GM23338 (cell line): ENCODE results near the gene TMBIM1. TPM values are rescaled to one million over a fixed set of nuclear protein-coding genes. Genes with fewer than 3 reads are reported as not detected.

Experiments
- ATAC-seq: fragments of 200-7000 bp; cut with Tn5 transposase; 3 replicates; pipeline ENCODE4 v1.9.1; 2020
- DNase-seq: peaks from one replicate; pipeline ENCODE4 v3.0.0-alpha.2; 2015; ENCODE audit warnings: low spot score
- H2AFZ ChIP-seq: fragments of 200-600 bp; sonication (generic); 2 replicates; pipeline ENCODE4 v1.8.0; 2016; ENCODE audit warnings: antibody characterized with exemption, mild to moderate bottlenecking, moderate library complexity
- H3F3A ChIP-seq: fragments of 200-600 bp; sonication (generic); replicated peaks from 2 replicates; pipeline ENCODE4 v1.8.0; 2017; ENCODE audit warnings: antibody characterized with exemption, mixed run types, low read depth
- H3K27ac ChIP-seq: fragments of 200-600 bp; sonication (generic); 2 replicates; pipeline ENCODE4 v1.6.1; 2016; ENCODE audit warnings: low read depth
- H3K27me3 ChIP-seq: fragments of 200-600 bp; sonication (generic); 2 replicates; pipeline ENCODE4 v1.8.0; 2016; ENCODE audit warnings: mild to moderate bottlenecking, mixed run types, moderate library complexity; ENCODE audit not compliant: insufficient read depth
- H3K36me3 ChIP-seq: fragments of 200-600 bp; sonication (generic); 2 replicates; pipeline ENCODE4 v1.8.0; 2016; ENCODE audit warnings: mild to moderate bottlenecking; ENCODE audit not compliant: insufficient read depth
- H3K4me1 ChIP-seq: fragments of 200-600 bp; sonication (generic); 2 replicates; pipeline ENCODE4 v1.8.0; 2016; ENCODE audit warnings: mild to moderate bottlenecking, moderate library complexity; ENCODE audit not compliant: insufficient read depth
- H3K4me2 ChIP-seq: fragments of 200-600 bp; sonication (generic); 2 replicates; pipeline ENCODE4 v1.7.1; 2017; ENCODE audit warnings: mixed run types
- H3K4me3 ChIP-seq: fragments of 200-600 bp; sonication (generic); 2 replicates; pipeline ENCODE4 v1.6.1; 2016; ENCODE audit warnings: mixed run types
- H3K79me2 ChIP-seq: fragments of 200-600 bp; sonication (generic); replicated peaks from 2 replicates; pipeline ENCODE4 v1.8.0; 2017; ENCODE audit warnings: mild to moderate bottlenecking; ENCODE audit not compliant: insufficient read depth
- H3K9me2 ChIP-seq: fragments of 200-600 bp; sonication (generic); 2 replicates; pipeline ENCODE4 v1.8.0; 2017; ENCODE audit not compliant: insufficient read depth
- H4K20me1 ChIP-seq: fragments of 200-600 bp; sonication (generic); replicated peaks from 2 replicates; pipeline ENCODE4 v1.8.0; 2017; ENCODE audit warnings: mild to moderate bottlenecking; ENCODE audit not compliant: insufficient read depth
- H3K27ac Mint-ChIP-seq: 2 replicates; pipeline ENCODE4 v1.8.0; 2020; ENCODE audit warnings: inconsistent platforms, mild to moderate bottlenecking, moderate library complexity, mixed read lengths
- H3K27me3 Mint-ChIP-seq: 3 replicates; pipeline ENCODE4 v1.8.0; 2022; ENCODE audit warnings: low read depth, mild to moderate bottlenecking, moderate library complexity, mixed read lengths, inconsistent platforms; ENCODE audit not compliant: insufficient read depth, poor library complexity
- H3K36me3 Mint-ChIP-seq: 3 replicates; pipeline ENCODE4 v1.8.0; 2021; ENCODE audit warnings: low read depth, mild to moderate bottlenecking, inconsistent platforms, moderate library complexity, mixed read lengths
- H3K4me1 Mint-ChIP-seq: 3 replicates; pipeline ENCODE4 v1.8.0; 2020; ENCODE audit warnings: mild to moderate bottlenecking, inconsistent platforms, mixed read lengths
- H3K4me3 Mint-ChIP-seq: 3 replicates; pipeline ENCODE4 v1.8.0; 2021; ENCODE audit warnings: moderate library complexity, mild to moderate bottlenecking, inconsistent platforms, mixed read lengths
- H3K9me3 Mint-ChIP-seq: 3 replicates; pipeline ENCODE4 v1.8.0; 2020; ENCODE audit warnings: moderate library complexity, mild to moderate bottlenecking, inconsistent platforms, mixed read lengths
- CREB1 ChIP-seq: fragments of 250-450 bp; sonication (Bioruptor Pico); IDR thresholded peaks from 2 replicates; pipeline ENCODE4 v1.5.0; 2020; ENCODE audit warnings: low read depth, mild to moderate bottlenecking, moderate library complexity
- CTCF ChIP-seq, 2 experiments: fragments of 200-600 bp in 1 of 2; sonication (generic) in 1 of 2; conservative IDR thresholded peaks; 2 replicates each; pipeline versions ENCODE4 v1.5.1 to v1.6.1; 2016 to 2017; ENCODE audit warnings: antibody characterized with exemption in 2 of 2, low read depth in 2 of 2, mild to moderate bottlenecking in 2 of 2, moderate library complexity in 1 of 2
- ETS1 ChIP-seq: IDR thresholded peaks from 2 replicates; pipeline ENCODE4 v1.6.1; 2016; ENCODE audit warnings: antibody characterized with exemption
- EZH2 ChIP-seq: fragments of 200-600 bp; sonication (generic); IDR thresholded peaks from one replicate; pipeline ENCODE4 v1.8.0; 2017; ENCODE audit warnings: antibody characterized with exemption, mild to moderate bottlenecking, low read depth; ENCODE audit not compliant: unreplicated experiment
- EZH2phosphoT487 ChIP-seq: fragments of 200-600 bp; sonication (generic); IDR thresholded peaks from one replicate; pipeline ENCODE4 v1.8.1; 2018; ENCODE audit warnings: antibody characterized with exemption; ENCODE audit not compliant: unreplicated experiment
- JUNB ChIP-seq: IDR thresholded peaks from one replicate; pipeline ENCODE4 v1.6.1; 2016; ENCODE audit warnings: antibody characterized with exemption; ENCODE audit not compliant: unreplicated experiment
- NANOG ChIP-seq: IDR thresholded peaks from 2 replicates; pipeline ENCODE4 v1.6.1; 2016; ENCODE audit warnings: antibody characterized with exemption, borderline replicate concordance
- POLR2AphosphoS5 ChIP-seq: IDR thresholded peaks from 2 replicates; pipeline ENCODE4 v1.6.1; 2016; ENCODE audit warnings: antibody characterized with exemption, low read depth
- REST ChIP-seq: IDR thresholded peaks from one replicate; pipeline ENCODE4 v1.6.1; 2018; ENCODE audit warnings: antibody characterized with exemption; ENCODE audit not compliant: unreplicated experiment
- STAT1 ChIP-seq: IDR thresholded peaks from one replicate; pipeline ENCODE4 v1.6.1; 2016; ENCODE audit warnings: antibody characterized with exemption; ENCODE audit not compliant: unreplicated experiment
- ZNF114 ChIP-seq: fragments of 250-450 bp; sonication (Bioruptor Pico); IDR thresholded peaks from 2 replicates; pipeline ENCODE4 v1.5.0; 2020; ENCODE audit warnings: mild to moderate bottlenecking, moderate library complexity
- ZNF331 ChIP-seq: fragments of 250-450 bp; sonication (Bioruptor Pico); IDR thresholded peaks from 2 replicates; pipeline ENCODE4 v1.5.0; 2020; ENCODE audit warnings: low read depth, mild to moderate bottlenecking, moderate library complexity
- ZNF462 ChIP-seq: fragments of 250-450 bp; sonication (Bioruptor Pico); IDR thresholded peaks from 2 replicates; pipeline ENCODE4 v1.5.0; 2020; ENCODE audit warnings: mild to moderate bottlenecking, moderate library complexity
- polyA plus RNA-seq: library from polyadenylated mRNA; unstranded; fragments of >200 nt; fragmentation: Nextera tagmentation; extraction: Ambion mirVana; gene quantifications from 2 replicates; pipeline ENCODE4 v1.2.1, GENCODE V29; 2016
- total RNA-seq: library from RNA; depleted of rRNA; stranded (reverse); fragments of >200 nt; shearing (Covaris generic); gene quantifications from 2 replicates; pipeline ENCODE4 v1.2.3, GENCODE V29; 2014

TMBIM1 gene
- total and polyA plus RNA-seq, 2 experiments from 2014 or later, result 12.0 to 20.8 TPM

GRCh38 chr2:218269900-218270720, 22.2 kb downstream of the TMBIM1 start, which contains the start of the genes AAMP and PNKD:
Gene AAMP (minus strand): TSS chr2:218270137. CDS start chr2:218270086, 51 bp downstream.
Gene PNKD (plus strand): TSS chr2:218270519. CDS start chr2:218270536, 17 bp downstream.
- H3K27me3 ChIP-seq, result no peaks in the 10 kb centered on the region
- no peaks in the 10 kb centered on the region; the same call in 1 of the 2 replicates for H4K20me1 ChIP-seq
- peaks cover 14% of the 10 kb centered on the region for H3K27me3 Mint-ChIP-seq
- peak within 1 kb of the TSS; percentile 89 for H3K27ac Mint-ChIP-seq
- no peaks in the 10 kb centered on the region for H3K9me3 Mint-ChIP-seq
- peak within 1 kb of the TSS; percentile 98 for H3K4me3 ChIP-seq
- H3K4me3 Mint-ChIP-seq, result peak within 1 kb of the TSS; percentile 89
- peaks cover 10% of the 10 kb centered on the region for H3K36me3 ChIP-seq
- TF ChIP-seq ZNF331 (no peak), NANOG (no peak), JUNB (no peak), EZH2phosphoT487 (no peak), POLR2AphosphoS5 (peak; percentile 75), ZNF114 (peak; percentile 54; the same call in 1 of the 2 replicates), REST (no peak), CTCF (conservative IDR thresholded peaks at IDR 0.05; ENCODE audit: low read depth in 2 of 2) (no peak), STAT1 (no peak), ZNF462 (CRISPR knock-in tag) (no peak), EZH2 (no peak), ETS1 (peak; percentile 99), CREB1 (CRISPR knock-in tag) (peak; percentile 84)
- H3K4me2 ChIP-seq, result peak within 1 kb of the TSS; percentile 98
- H3K79me2 ChIP-seq, result peaks cover 17% of the 10 kb centered on the region
- DNase-seq (peak; percentile 100), ATAC-seq (peak; percentile 88)
- H2AFZ ChIP-seq, result peak within 1 kb of the TSS; percentile 91
- peaks cover 13% of the 10 kb centered on the region for H3K4me1 ChIP-seq
- no peaks in the 10 kb centered on the region for H3K9me2 ChIP-seq
- H3K36me3 Mint-ChIP-seq, result peaks cover 41% of the 10 kb centered on the region
- no peaks in the 10 kb centered on the region for H3F3A ChIP-seq
- H3K27ac ChIP-seq, result peak within 1 kb of the TSS; percentile 66
- H3K4me1 Mint-ChIP-seq, result peaks cover 23% of the 10 kb centered on the region
